GM13976 (cell line): ENCODE data around the gene KCNS3.

Source experiments
- DNase-seq: peaks from one replicate; pipeline ENCODE4 v3.0.0; 2012; ENCODE audit warnings: low spot score
- CTCF ChIP-seq: IDR thresholded peaks from 2 replicates; pipeline ENCODE4 v1.5.1; 2012; ENCODE audit warnings: borderline replicate concordance, mild to moderate bottlenecking; ENCODE audit not compliant: insufficient read depth; ENCODE audit errors: extremely low read depth, missing control alignments, control extremely low read depth
- in situ Hi-C: fragments of 300-500 bp; cut with MboI; formaldehyde crosslinking; loops from one replicate; pipeline ENCODE4 v1.12.0; 2022; ENCODE audit warnings: low sequenced_read_pairs, mixed read lengths, inconsistent platforms; ENCODE audit not compliant: unreplicated experiment

KCNS3 gene

GRCh38 chr2:17947113-17947512 is 68.6 kb downstream of the KCNS3 start:
- in situ Hi-C loops: no loop called here
- no peak for DNase-seq
- TF ChIP-seq CTCF: no peak

- no peak for TF ChIP-seq CTCF
- DNase-seq: no peak
- in situ Hi-C loops: no loop called here
Measured at GRCh38 chr2:17950006-17950405, 71.5 kb downstream of the KCNS3 start.

- no peak for TF ChIP-seq CTCF
- DNase-seq: no peak
- in situ Hi-C loops: no loop called here
Measured at GRCh38 chr2:17951563-17951962, 73.1 kb downstream of the KCNS3 start.

- DNase-seq: no peak
- no peak for TF ChIP-seq CTCF
- in situ Hi-C loops: no loop called here
Measured at GRCh38 chr2:17958466-17959092, 80.1 kb downstream of the KCNS3 start.

- TF ChIP-seq CTCF: no peak
- in situ Hi-C loops: no loop called here
- DNase-seq: no peak
Measured at GRCh38 chr2:17959356-17959755, 80.9 kb downstream of the KCNS3 start.

- no peak for TF ChIP-seq CTCF
- no peak for DNase-seq
- in situ Hi-C loops: no loop called here
Measured at GRCh38 chr2:17959833-17960232, 81.4 kb downstream of the KCNS3 start.
